Body of pancreas (tissue), 4 donors: ENCODE measurements around the gene PLPPR1. TPM values are rescaled to one million over a fixed set of nuclear protein-coding genes. Genes with fewer than 3 reads are reported as not detected.

Source experiments
- ATAC-seq: fragments of 150-250 bp; one replicate; pipeline ENCODE4 v1.9.1; 2016
- DNase-seq, 4 donors: peaks; one replicate each; pipeline ENCODE4 v3.0.0-alpha.2; 2019
- H3K27ac ChIP-seq, 4 donors: fragments of 200-600 bp; sonication (generic); 1 replicate in 3 of 4; 2 replicates in 1 of 4; pipeline versions ENCODE4 v1.5.1 to v1.6.1; 2016 to 2019; ENCODE audit warnings: mild to moderate bottlenecking in 1 of 4, mixed read lengths in 1 of 4, moderate library complexity in 1 of 4
- H3K27me3 ChIP-seq, 2 donors: fragments of 200-600 bp; sonication (generic); one replicate each; pipeline ENCODE4 v1.6.0; 2016; ENCODE audit warnings: mild to moderate bottlenecking in 1 of 2
- H3K36me3 ChIP-seq, 2 donors: fragments of 200-600 bp; sonication (generic); replicated peaks in 1 of 2; 2 replicates each; pipeline ENCODE4 v1.5.1; 2016; ENCODE audit warnings: low read depth in 2 of 2; ENCODE audit not compliant: insufficient read depth in 1 of 2
- H3K4me1 ChIP-seq: fragments of 200-600 bp; sonication (generic); one replicate; pipeline ENCODE4 v1.6.0; 2016
- H3K4me3 ChIP-seq, 2 donors: fragments of 200-600 bp; sonication (generic); 1 replicate in 1 of 2; 2 replicates in 1 of 2; pipeline ENCODE4 v1.5.1; 2016 to 2019
- H3K9me3 ChIP-seq, 3 donors: fragments of 200-600 bp; sonication (generic); 1 replicate in 2 of 3; 2 replicates in 1 of 3; pipeline ENCODE4 v1.5.1; 2016
- POLR2A ChIP-seq, 3 donors: fragments of 450-650 bp; IDR thresholded peaks; one replicate each; pipeline ENCODE4 v1.6.1; 2016; ENCODE audit warnings: antibody characterized with exemption in 3 of 3, mild to moderate bottlenecking in 2 of 3
- WGBS, 2 donors: methylation state at CpG; one replicate each; pipeline ENCODE4 v1.1.5; 2017; 5-methylcytosine and 5-hydroxymethylcytosine counted together
- intact Hi-C: fragments of 100-400 bp; cut with DNase I; formaldehyde crosslinking; loops from one replicate; pipeline ENCODE4 v1.15.1; 2023
- total RNA-seq, 2 donors: library from RNA; depleted of rRNA; stranded (reverse); fragments of >200 nt; gene quantifications; one replicate each; pipeline ENCODE4 v1.1.0, GENCODE V29; 2016
- TF ChIP-seq, protein P1 (sequence below), 7 experiments: fragments of 450-650 bp in 4 of 7; fragments of 200-600 bp in 3 of 7; sonication (generic) in 3 of 7; IDR thresholded peaks; one replicate each; pipeline ENCODE4 v1.5.1; 2016 to 2019; ENCODE audit warnings: antibody characterized with exemption in 7 of 7

The PLPPR1 gene
- total RNA-seq, 2 donors from 2014 or later = 0.26 TPM; not detected in 1

DNA sequence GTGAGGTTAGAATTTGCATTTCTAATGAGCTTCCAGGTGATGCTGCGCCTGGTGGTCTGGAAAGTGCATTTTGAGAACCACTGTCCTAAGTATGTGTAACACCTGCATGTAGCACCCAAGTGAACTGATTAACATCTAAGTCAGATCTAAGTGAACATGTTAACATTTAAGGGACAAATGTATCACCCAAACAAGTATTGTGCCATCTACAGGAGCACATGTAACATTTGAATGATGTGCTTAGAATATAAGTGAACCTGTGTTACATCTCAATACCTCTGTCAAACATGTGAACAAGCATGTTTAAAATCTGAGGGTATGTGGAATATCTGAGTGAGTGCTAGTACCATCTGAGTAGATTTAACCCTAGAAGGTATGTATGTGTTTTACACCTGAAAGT is 68.7 kb downstream of the PLPPR1 start:
- ATAC-seq (no peak), DNase-seq (no peak)
- 40 to 45% methylated on average over 1 of the region's 1 CpG for WGBS, 2 donors

DNA sequence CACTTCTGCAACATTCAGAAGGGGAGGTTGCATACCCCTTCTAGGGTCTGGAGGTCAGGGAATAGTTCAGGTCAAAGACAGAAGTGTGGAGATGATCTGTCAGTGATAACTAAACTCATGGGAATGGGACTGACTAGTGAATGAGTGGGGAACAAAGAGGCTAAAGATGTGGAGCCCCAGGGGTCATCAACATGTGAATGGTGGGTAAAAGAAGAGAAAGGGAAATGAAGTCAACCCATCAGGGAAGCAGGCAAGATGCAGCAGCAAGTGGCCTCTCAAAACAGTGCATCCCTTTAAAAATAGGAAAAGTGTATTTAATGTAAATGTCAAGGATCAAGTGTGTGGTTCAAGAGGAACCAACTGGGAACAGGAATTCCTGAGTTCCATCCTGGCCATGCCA is 69.9 kb downstream of the PLPPR1 start:
- TF ChIP-seq POLR2A (IDR thresholded peaks at IDR 0.05) = no peak
- TF ChIP-seq, protein P1, sequence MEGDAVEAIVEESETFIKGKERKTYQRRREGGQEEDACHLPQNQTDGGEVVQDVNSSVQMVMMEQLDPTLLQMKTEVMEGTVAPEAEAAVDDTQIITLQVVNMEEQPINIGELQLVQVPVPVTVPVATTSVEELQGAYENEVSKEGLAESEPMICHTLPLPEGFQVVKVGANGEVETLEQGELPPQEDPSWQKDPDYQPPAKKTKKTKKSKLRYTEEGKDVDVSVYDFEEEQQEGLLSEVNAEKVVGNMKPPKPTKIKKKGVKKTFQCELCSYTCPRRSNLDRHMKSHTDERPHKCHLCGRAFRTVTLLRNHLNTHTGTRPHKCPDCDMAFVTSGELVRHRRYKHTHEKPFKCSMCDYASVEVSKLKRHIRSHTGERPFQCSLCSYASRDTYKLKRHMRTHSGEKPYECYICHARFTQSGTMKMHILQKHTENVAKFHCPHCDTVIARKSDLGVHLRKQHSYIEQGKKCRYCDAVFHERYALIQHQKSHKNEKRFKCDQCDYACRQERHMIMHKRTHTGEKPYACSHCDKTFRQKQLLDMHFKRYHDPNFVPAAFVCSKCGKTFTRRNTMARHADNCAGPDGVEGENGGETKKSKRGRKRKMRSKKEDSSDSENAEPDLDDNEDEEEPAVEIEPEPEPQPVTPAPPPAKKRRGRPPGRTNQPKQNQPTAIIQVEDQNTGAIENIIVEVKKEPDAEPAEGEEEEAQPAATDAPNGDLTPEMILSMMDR (IDR thresholded peaks at IDR 0.05) = no peak
- no peaks in the 10 kb centered on the region for H3K9me3 ChIP-seq
- DNase-seq (no peak), ATAC-seq (no peak)
- no peaks in the 10 kb centered on the region for H3K36me3 ChIP-seq
- H3K27ac ChIP-seq = no peak overlapping the region
- peaks cover 5% of the 10 kb centered on the region for H3K4me1 ChIP-seq
- no peak overlapping the region for H3K4me3 ChIP-seq
- intact Hi-C loops = no loop called here
- H3K27me3 ChIP-seq = no peaks in the 10 kb centered on the region

More for the DNA sequence above, 68.7 kb downstream of the PLPPR1 start:
- no peaks in the 10 kb centered on the region for H3K36me3 ChIP-seq
- TF ChIP-seq, protein P1 (IDR thresholded peaks at IDR 0.05) = no peak
- no peak for TF ChIP-seq POLR2A (IDR thresholded peaks at IDR 0.05)
- H3K27me3 ChIP-seq = no peaks in the 10 kb centered on the region
- intact Hi-C loops = no loop called here
- H3K9me3 ChIP-seq = no peaks in the 10 kb centered on the region
- no peak overlapping the region for H3K4me3 ChIP-seq
- H3K27ac ChIP-seq = no peak overlapping the region
- peaks cover 5% of the 10 kb centered on the region for H3K4me1 ChIP-seq

DNA sequence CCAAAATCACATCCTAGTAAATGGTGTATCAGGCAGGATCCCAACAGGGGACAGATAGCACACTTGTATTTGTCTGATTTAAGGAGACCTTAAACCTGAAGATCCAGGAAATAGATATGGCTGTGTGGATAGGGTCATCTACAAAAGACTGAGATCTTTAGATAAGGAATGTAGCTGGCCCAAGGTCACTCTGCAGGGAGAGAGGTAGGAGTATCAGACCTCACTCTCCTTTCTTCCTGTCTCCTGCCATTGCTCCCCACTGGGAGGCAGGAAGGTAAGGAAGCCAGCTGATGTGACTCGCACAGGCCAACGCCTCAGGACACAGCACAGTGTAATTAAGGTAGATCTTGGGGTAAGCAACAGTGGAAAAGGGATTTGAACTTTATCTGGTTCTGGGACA is 85.8 kb downstream of the PLPPR1 start:
- TF ChIP-seq POLR2A (IDR thresholded peaks at IDR 0.05) = no peak
- TF ChIP-seq, protein P1 (IDR thresholded peaks at IDR 0.05) = no peak
- no peaks in the 10 kb centered on the region for H3K4me1 ChIP-seq
- intact Hi-C loops = loop anchor here (10.0 kb wide), 2 partner anchors 190 to 390 kb away; no protein-coding TSS in a partner anchor
- 48 to 94% methylated on average over 2 of the region's 2 CpGs for WGBS, 2 donors
- ATAC-seq = no peak
- DNase-seq = no peak
- H3K27ac ChIP-seq = no peak overlapping the region
- H3K27me3 ChIP-seq = no peaks in the 10 kb centered on the region
- no peak overlapping the region for H3K4me3 ChIP-seq
- H3K36me3 ChIP-seq = no peaks in the 10 kb centered on the region
- H3K9me3 ChIP-seq = no peaks in the 10 kb centered on the region

DNA sequence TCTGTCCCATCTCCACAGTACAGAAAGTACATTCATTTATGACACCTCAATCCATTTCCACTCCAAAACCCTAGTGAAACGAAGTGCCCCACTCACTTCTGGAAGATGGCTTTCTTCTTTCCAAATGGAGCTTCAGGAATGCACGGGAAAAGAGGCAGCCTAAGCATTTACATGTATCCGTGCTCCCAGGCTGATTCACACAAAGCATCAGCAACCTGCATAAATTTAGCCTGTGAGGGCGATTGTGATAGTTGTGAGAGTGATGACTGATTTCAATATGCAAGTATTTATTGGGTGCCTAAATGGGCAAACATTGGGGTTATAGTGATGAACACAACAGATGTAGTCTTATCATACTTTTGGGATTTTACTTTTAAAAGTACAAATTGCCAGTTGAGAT is 86.6 kb downstream of the PLPPR1 start:
- Histone ChIP-seq H3K4me3 (no peak overlapping the region), H3K27ac (no peak overlapping the region), H3K36me3 (no peaks in the 10 kb centered on the region), H3K27me3 (no peaks in the 10 kb centered on the region), H3K9me3 (no peaks in the 10 kb centered on the region), H3K4me1 (no peaks in the 10 kb centered on the region)
- 29% methylated on average over 4 of the region's 4 CpGs for WGBS, 2 donors
- TF ChIP-seq, protein P1 (IDR thresholded peaks at IDR 0.05) = no peak
- no peak for TF ChIP-seq POLR2A (IDR thresholded peaks at IDR 0.05)
- ATAC-seq (no peak), DNase-seq (no peak)
- intact Hi-C loops = loop anchor here (10.0 kb wide), 2 partner anchors 190 to 390 kb away; no protein-coding TSS in a partner anchor

DNA sequence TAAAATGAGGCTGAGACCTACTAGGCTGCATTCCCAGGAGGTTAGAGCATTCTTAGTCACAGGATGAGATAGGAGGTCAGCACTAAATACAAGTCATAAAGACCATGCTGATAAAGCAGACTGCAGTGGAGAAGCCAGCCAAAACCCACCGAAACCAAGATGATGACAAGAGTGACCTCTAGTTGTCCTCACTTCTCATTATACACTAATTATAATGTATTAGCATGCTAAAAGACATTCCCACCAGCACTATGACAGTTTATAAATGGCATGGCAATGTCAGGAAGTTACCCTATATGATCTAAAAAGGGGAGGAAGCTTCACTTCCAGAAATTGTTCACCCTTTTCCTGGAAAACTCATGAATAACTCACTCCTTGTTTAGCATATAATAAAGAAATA is 88.6 kb downstream of the PLPPR1 start:
- no peak overlapping the region for H3K27ac ChIP-seq
- WGBS, 2 donors = 10 to 20% methylated on average over 1 of the region's 1 CpG
- H3K36me3 ChIP-seq = no peaks in the 10 kb centered on the region
- TF ChIP-seq, protein P1 (IDR thresholded peaks at IDR 0.05) = no peak
- no peak for TF ChIP-seq POLR2A (IDR thresholded peaks at IDR 0.05)
- ATAC-seq (no peak), DNase-seq (no peak)
- H3K4me1 ChIP-seq = no peaks in the 10 kb centered on the region
- H3K9me3 ChIP-seq = no peaks in the 10 kb centered on the region
- no peaks in the 10 kb centered on the region for H3K27me3 ChIP-seq
- intact Hi-C loops = loop anchor here (10.0 kb wide), 2 partner anchors 188 to 392 kb away; no protein-coding TSS in a partner anchor
- no peak overlapping the region for H3K4me3 ChIP-seq
